Airway epithelial cell (primary cell): ENCODE data around the gene LCMT2. TPM values are rescaled to one million over a fixed set of nuclear protein-coding genes. Genes with fewer than 3 reads are reported as not detected.

ENCODE experiments used
- total RNA-seq: library from RNA; depleted of rRNA; stranded (reverse); fragments of >200 nt; gene quantifications from 2 replicates; pipeline ENCODE4 v1.2.3, GENCODE V29; 2015

The LCMT2 gene, protein sequence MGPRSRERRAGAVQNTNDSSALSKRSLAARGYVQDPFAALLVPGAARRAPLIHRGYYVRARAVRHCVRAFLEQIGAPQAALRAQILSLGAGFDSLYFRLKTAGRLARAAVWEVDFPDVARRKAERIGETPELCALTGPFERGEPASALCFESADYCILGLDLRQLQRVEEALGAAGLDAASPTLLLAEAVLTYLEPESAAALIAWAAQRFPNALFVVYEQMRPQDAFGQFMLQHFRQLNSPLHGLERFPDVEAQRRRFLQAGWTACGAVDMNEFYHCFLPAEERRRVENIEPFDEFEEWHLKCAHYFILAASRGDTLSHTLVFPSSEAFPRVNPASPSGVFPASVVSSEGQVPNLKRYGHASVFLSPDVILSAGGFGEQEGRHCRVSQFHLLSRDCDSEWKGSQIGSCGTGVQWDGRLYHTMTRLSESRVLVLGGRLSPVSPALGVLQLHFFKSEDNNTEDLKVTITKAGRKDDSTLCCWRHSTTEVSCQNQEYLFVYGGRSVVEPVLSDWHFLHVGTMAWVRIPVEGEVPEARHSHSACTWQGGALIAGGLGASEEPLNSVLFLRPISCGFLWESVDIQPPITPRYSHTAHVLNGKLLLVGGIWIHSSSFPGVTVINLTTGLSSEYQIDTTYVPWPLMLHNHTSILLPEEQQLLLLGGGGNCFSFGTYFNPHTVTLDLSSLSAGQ
- 4.8 and 5.1 TPM in 2 replicates for total RNA-seq

GRCh38 chr15:43329960-43330779 lies at the start of gene LCMT2:
TSS of gene LCMT2 (minus strand) at chr15:43330573. CDS start at chr15:43330489, 84 bp downstream.

GRCh38 chr15:43370975-43371974 lies 40.9 kb upstream of the LCMT2 start, which contains the start of the genes TUBGCP4 and ZSCAN29:
TSS of gene TUBGCP4 (plus strand) at chr15:43371101. CDS start at chr15:43371355, 254 bp downstream.
TSS of gene ZSCAN29 (minus strand) at chr15:43371043. CDS start at chr15:43369913, 1,130 bp downstream.

DNA sequence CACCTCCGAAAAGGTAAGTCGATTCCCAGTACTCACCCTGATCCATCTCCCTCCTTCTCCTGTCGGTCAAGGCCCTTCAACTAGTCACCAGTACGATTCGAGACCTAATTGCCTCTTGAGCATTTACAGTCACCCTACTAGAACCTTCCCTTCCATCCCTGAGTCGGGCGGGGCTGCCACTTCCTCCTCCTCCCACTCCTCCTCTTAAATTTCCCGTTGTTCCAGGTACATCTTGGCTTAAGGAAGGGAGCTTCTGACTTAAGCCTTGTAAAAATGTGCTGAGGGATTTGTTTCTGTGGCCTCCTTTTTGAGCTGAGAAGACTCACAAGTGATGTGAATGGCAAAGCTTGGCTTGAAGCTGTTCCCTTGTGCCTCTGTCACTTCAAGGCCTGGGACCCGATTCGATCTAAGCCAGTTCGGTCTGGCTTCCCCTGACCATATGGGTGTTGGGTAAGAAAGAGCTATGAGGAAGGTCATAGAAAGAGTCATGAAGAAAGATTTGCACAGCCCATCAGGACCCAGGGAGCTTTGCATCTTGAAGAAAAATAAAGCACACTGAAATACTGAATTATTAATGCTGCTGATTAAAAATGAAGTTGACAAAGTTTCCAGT lies 28.1 kb downstream of the LCMT2 start, which contains the start of gene TGM7:
TGM7 (minus strand) TSS at position 51 of the 613 bp plus-strand sequence.

Other genes with a start within 250 kb of the LCMT2 start
- 12.4 and 15.2 TPM in 2 replicates for gene UBR1, start 224.5 kb downstream of the LCMT2 start, total RNA-seq
- 12.8 and 18.6 TPM in 2 replicates for gene TMEM62, start 197.0 kb downstream of the LCMT2 start, total RNA-seq
- gene CCNDBP1, start 145.2 kb downstream of the LCMT2 start, total RNA-seq = 32.2 and 48.9 TPM in 2 replicates
- not detected in 2 replicates for gene EPB42, start 109.6 kb downstream of the LCMT2 start, total RNA-seq
- gene TGM5, start 63.6 kb downstream of the LCMT2 start, total RNA-seq = 0.92 and 2.1 TPM in 2 replicates
- not detected in 2 replicates for gene TGM7, start 28.3 kb downstream of the LCMT2 start, total RNA-seq
- 12.8 and 22.3 TPM in 2 replicates for gene ZSCAN29, start 40.5 kb upstream of the LCMT2 start, total RNA-seq
- 14.6 and 19.0 TPM in 2 replicates for gene TUBGCP4, start 40.5 kb upstream of the LCMT2 start, total RNA-seq
- 16.8 and 22.1 TPM in 2 replicates for gene TP53BP1, start 162.6 kb upstream of the LCMT2 start, total RNA-seq
- 0.51 and 0.99 TPM in 2 replicates for gene MAP1A, start 187.0 kb upstream of the LCMT2 start, total RNA-seq